ENCODE measurements around the gene CLIC4. TPM values are rescaled to one million over a fixed set of nuclear protein-coding genes. Genes with fewer than 3 reads are reported as not detected.

CLIC4 gene
- total RNA-seq, 1 donor from 2014 or later, result 90.4 TPM

GRCh38 chr1:24739241-24739640 lies 6.0 kb upstream of the CLIC4 start:
- H3K4me3 Mint-ChIP-seq (ENCODE audit: low read depth), result no peak overlapping the region
- no peak for TF ChIP-seq CTCF (IDR thresholded peaks at IDR 0.05; ENCODE audit: unreplicated experiment)
- H3K9me3 Mint-ChIP-seq (ENCODE audit: low read depth), result no peaks in the 10 kb centered on the region
- H3K36me3 Mint-ChIP-seq (ENCODE audit: insufficient read depth), result no peaks in the 10 kb centered on the region
- peaks cover 12% of the 10 kb centered on the region for H3K27me3 Mint-ChIP-seq
- no peak for DNase-seq (ENCODE audit: low spot score, unreplicated experiment)
- peaks cover 13% of the 10 kb centered on the region for H3K4me1 Mint-ChIP-seq (ENCODE audit: low read depth)
- no peak overlapping the region for H3K27ac Mint-ChIP-seq

- Mint-ChIP-seq H3K27ac (no peak overlapping the region), H3K9me3 (ENCODE audit: low read depth) (no peaks in the 10 kb centered on the region), H3K4me1 (ENCODE audit: low read depth) (peaks cover 12% of the 10 kb centered on the region), H3K27me3 (peaks cover 12% of the 10 kb centered on the region), H3K36me3 (ENCODE audit: insufficient read depth) (no peaks in the 10 kb centered on the region), H3K4me3 (ENCODE audit: low read depth) (no peak overlapping the region)
- DNase-seq (ENCODE audit: low spot score, unreplicated experiment), result no peak
- no peak for TF ChIP-seq CTCF (IDR thresholded peaks at IDR 0.05; ENCODE audit: unreplicated experiment)
Measured at GRCh38 chr1:24742090-24742938, 2.9 kb upstream of the CLIC4 start.

GRCh38 chr1:24743404-24744211 lies 1.6 kb upstream of the CLIC4 start:
- Mint-ChIP-seq H3K9me3 (ENCODE audit: low read depth) (no peaks in the 10 kb centered on the region), H3K27me3 (peaks cover 12% of the 10 kb centered on the region), H3K36me3 (ENCODE audit: insufficient read depth) (no peaks in the 10 kb centered on the region), H3K4me3 (ENCODE audit: low read depth) (peak overlapping the region; percentile 59), H3K4me1 (ENCODE audit: low read depth) (peaks cover 20% of the 10 kb centered on the region), H3K27ac (peak overlapping the region; percentile 96)
- no peak for TF ChIP-seq CTCF (IDR thresholded peaks at IDR 0.05; ENCODE audit: unreplicated experiment)
- no peak for DNase-seq (ENCODE audit: low spot score, unreplicated experiment)

- Mint-ChIP-seq H3K4me3 (ENCODE audit: low read depth) (peak overlapping the region; percentile 91), H3K27ac (peak overlapping the region; percentile 97), H3K4me1 (ENCODE audit: low read depth) (peaks cover 24% of the 10 kb centered on the region), H3K27me3 (peaks cover 12% of the 10 kb centered on the region), H3K9me3 (ENCODE audit: low read depth) (no peaks in the 10 kb centered on the region), H3K36me3 (ENCODE audit: insufficient read depth) (peaks cover 5% of the 10 kb centered on the region)
- TF ChIP-seq CTCF (IDR thresholded peaks at IDR 0.05; ENCODE audit: unreplicated experiment), result no peak
- no peak for DNase-seq (ENCODE audit: low spot score, unreplicated experiment)
Measured at GRCh38 chr1:24745711-24746413, 615 bp downstream of the CLIC4 start.

All from progenitor cell of endocrine pancreas (in vitro differentiated cells).